Aorta (tissue), 5 donors: Measurements from ENCODE around the gene SLC36A3. TPM values are rescaled to one million over a fixed set of nuclear protein-coding genes. Genes with fewer than 3 reads are reported as not detected.
"Not testable (repeated sequence)": the region's sequence is repeated elsewhere in the genome, so short reads cannot be mapped to it uniquely, and the experiment has no call there.

Source experiments
- ATAC-seq: fragments of 200-7000 bp; cut with Tn5 transposase; one replicate; pipeline ENCODE4 v1.9.1; 2022; ENCODE audit warnings: moderate library complexity; ENCODE audit not compliant: low FRiP score
- DNase-seq, 2 donors: peaks; one replicate each; pipeline ENCODE4 v3.0.0-alpha.2; 2020
- H3K27ac ChIP-seq, 2 donors: one replicate each; pipeline ENCODE4 v1.5.1; 2013; ENCODE audit warnings: low read length in 2 of 2, mild to moderate bottlenecking in 2 of 2, moderate library complexity in 2 of 2, control low read depth in 1 of 2, inconsistent platforms in 1 of 2, low read depth in 1 of 2
- H3K27me3 ChIP-seq, 2 donors: one replicate each; pipeline ENCODE4 v1.6.1; 2013; ENCODE audit warnings: control low read depth in 1 of 2, low read length in 1 of 2, mild to moderate bottlenecking in 1 of 2, moderate library complexity in 1 of 2; ENCODE audit not compliant: insufficient read depth in 2 of 2, control insufficient read depth in 1 of 2
- H3K36me3 ChIP-seq, 2 donors: one replicate each; pipeline ENCODE4 v1.6.1; 2013; ENCODE audit warnings: control low read depth in 1 of 2, low read length in 1 of 2, mild to moderate bottlenecking in 1 of 2; ENCODE audit not compliant: insufficient read depth in 2 of 2, control insufficient read depth in 1 of 2
- H3K4me1 ChIP-seq, 2 donors: one replicate each; pipeline ENCODE4 v1.6.1; 2013; ENCODE audit warnings: low read length in 2 of 2, control low read depth in 1 of 2, mild to moderate bottlenecking in 1 of 2, moderate library complexity in 1 of 2; ENCODE audit not compliant: insufficient read depth in 2 of 2, control insufficient read depth in 1 of 2
- H3K4me3 ChIP-seq, 2 donors: one replicate each; pipeline ENCODE4 v1.5.1; 2013; ENCODE audit warnings: low read length in 2 of 2, control low read depth in 1 of 2, mild to moderate bottlenecking in 1 of 2
- H3K9me3 ChIP-seq: one replicate; pipeline ENCODE4 v1.6.1; 2013; ENCODE audit warnings: mild to moderate bottlenecking, low read length; ENCODE audit not compliant: control insufficient read depth
- WGBS, 2 donors: extraction: QIAGEN DNeasy Blood & Tissue Kit; methylation state at CpG; one replicate each; pipeline ENCODE4 v1.1.7; 2013; 5-methylcytosine and 5-hydroxymethylcytosine counted together
- intact Hi-C, 2 donors: fragments of 100-400 bp; cut with DNase I; formaldehyde crosslinking; loops; one replicate each; pipeline versions ENCODE4 v1.14.2 to v1.15.0; 2022
- polyA plus RNA-seq, 2 donors: library from polyadenylated mRNA; stranded (reverse); fragments of 200-250 nt; gene quantifications; one replicate each; pipeline ENCODE4 v1.2.3, GENCODE V29; 2013
- total RNA-seq, 2 donors: library from RNA; stranded (reverse); fragmentation: NEBNext Ultra II Directional; extraction: Animal tissue kit (Norgen Biotek cat#: 25700); gene quantifications; one replicate each; pipeline ENCODE4 v1.2.1, GENCODE V29; 2021
- donor health status: healthy with polysubstance abuse.
- donor health status: Bipolar disorder and iron deficiency.
- donor health status: DM: no; HTN: no; CAD: no.
- donor health status: DM: no; HTN: no; CAD: no.
- donor health status: DM: yes; HTN: yes; CAD: no.

The SLC36A3 gene
- total and polyA plus RNA-seq, 4 donors = not detected

DNA sequence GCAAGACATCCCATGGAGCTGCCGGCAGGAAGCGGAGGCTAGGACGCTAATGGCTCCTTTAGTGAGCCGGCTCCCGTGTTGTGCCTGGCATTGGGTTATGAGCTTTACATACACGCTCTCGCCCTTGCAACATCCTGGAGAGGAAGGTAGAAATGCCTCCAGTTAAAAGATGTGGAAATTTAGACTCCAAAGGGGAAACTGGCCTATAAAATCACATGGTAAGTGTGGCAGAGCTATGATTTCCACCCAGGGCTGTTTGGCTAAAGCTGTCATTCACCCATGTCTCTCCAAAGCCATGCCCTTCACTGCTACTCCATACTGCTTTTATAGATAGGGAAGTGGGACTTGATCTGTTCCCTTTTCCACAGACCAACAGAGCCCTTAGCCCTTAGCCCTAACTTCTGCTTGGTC, 45.4 kb downstream of the SLC36A3 start:
- H3K27ac ChIP-seq = no peak overlapping the region
- DNase-seq (no peak), ATAC-seq (no peak)
- intact Hi-C loops = loop anchor here in 1 of 2 donors (10.0 kb wide), 1 partner anchor 517 kb away; the partner anchor contains the start of gene G3BP1
- no peaks in the 10 kb centered on the region for H3K27me3 ChIP-seq
- no peaks in the 10 kb centered on the region for H3K36me3 ChIP-seq
- peaks cover 0 to 4% of the 10 kb centered on the region in 2 donors for H3K4me1 ChIP-seq
- H3K9me3 ChIP-seq = no peaks in the 10 kb centered on the region
- 89 to 92% methylated on average over 7 of the region's 7 CpGs for WGBS, 2 donors
- H3K4me3 ChIP-seq = no peak overlapping the region

DNA sequence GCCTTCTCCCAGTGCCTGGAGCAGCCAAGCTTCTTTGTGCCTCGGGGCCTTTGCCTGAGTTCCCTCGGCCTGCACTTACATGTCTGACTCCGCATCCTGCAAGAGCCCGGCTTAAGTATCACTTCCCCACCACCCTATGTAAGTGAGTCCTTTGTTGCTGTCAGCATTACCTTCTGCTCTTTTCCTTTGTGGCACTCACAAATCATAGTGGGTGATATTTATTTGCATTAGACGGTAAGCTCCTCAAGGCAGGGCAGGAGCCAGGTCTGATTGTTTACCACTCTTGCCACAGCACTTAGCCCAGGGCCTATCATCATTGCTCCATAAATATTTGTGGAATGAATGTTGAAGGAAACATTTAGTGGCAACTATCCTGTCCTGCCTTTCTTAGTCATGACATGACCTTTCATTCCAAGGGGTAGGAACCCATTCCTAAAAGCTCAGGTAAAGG, 45.8 kb downstream of the SLC36A3 start:
- peak in 1 of 2 donors; percentile 66 for DNase-seq
- no peak overlapping the region for H3K4me3 ChIP-seq
- H3K4me1 ChIP-seq = peaks cover 0 to 4% of the 10 kb centered on the region in 2 donors
- H3K9me3 ChIP-seq = no peaks in the 10 kb centered on the region
- WGBS, 2 donors = 83 to 90% methylated on average over 5 of the region's 5 CpGs
- no peak overlapping the region for H3K27ac ChIP-seq
- H3K27me3 ChIP-seq = no peaks in the 10 kb centered on the region
- intact Hi-C loops = loop anchor here in 1 of 2 donors (10.0 kb wide), 1 partner anchor 517 kb away; the partner anchor contains the start of gene G3BP1
- ATAC-seq = no peak
- H3K36me3 ChIP-seq = no peaks in the 10 kb centered on the region

DNA sequence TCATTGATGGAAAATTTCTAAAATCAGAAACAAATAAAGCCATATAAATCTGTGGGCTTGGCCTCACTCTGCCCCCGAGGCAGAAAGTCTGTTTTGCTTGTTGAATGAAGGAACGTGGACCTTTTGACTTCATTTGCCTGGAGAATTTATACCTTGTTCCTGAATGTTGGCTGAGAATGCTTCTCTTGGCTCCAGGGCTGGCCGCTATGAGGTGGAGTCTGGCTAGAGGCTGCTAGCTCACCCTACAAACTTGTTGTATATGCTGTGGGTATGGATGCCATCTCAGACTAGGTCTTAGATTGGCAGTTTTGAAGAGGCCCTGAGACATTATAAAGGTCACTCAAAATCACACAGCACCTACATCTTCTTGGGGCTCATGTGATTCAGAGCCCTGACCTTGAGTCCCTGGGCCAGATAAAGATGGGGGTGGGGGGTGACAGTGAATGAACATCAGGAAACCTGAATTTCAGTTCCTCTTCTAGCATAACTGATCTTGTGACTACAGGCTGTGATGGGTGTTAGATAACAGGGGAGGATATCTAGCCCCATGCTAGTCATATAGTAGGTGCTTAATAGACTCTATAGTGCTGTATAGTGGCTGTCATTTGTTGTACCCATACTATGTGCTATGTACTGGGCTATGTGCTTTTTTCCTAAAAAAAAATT, 47.8 kb downstream of the SLC36A3 start:
- intact Hi-C loops = loop anchor here in 1 of 2 donors (10.0 kb wide), 1 partner anchor 519 kb away; the partner anchor contains the start of gene G3BP1

DNA sequence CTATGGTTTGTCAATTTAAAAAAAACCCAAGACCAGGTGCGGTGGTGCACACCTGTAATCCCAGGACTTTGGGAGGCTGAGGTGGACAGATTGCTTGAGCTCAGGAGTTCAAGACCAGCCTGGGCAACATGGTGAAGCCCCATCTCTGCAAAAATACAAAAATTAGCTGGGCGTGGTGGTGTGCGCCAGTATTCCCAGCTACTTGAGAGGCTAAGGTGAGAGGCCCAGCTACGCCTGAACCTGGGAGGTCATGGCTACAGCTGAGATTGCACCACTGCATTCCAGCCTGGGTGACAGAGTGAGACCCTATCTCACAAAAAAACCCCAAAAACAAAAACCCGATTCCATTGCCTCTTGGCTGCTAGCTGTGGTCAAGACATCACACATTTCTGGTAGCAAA, 48.6 kb downstream of the SLC36A3 start:
- not testable (repeated sequence) for H3K36me3 ChIP-seq, H3K4me3 ChIP-seq, DNase-seq, H3K9me3 ChIP-seq, H3K27me3 ChIP-seq, H3K4me1 ChIP-seq, H3K27ac ChIP-seq, ATAC-seq
- intact Hi-C loops = loop anchor here in 1 of 2 donors (10.0 kb wide), 1 partner anchor 520 kb away; the partner anchor contains the start of gene G3BP1
- 97 to 98% methylated on average over 5 of the region's 5 CpGs for WGBS, 2 donors

More for the DNA sequence above, 47.8 kb downstream of the SLC36A3 start:
- H3K36me3 ChIP-seq = no peaks in the 10 kb centered on the region
- ATAC-seq (no peak), DNase-seq (no peak)
- H3K9me3 ChIP-seq = no peaks in the 10 kb centered on the region
- no peaks in the 10 kb centered on the region for H3K27me3 ChIP-seq
- 88 to 90% methylated on average over 3 of the region's 3 CpGs for WGBS, 2 donors
- no peak overlapping the region for H3K4me3 ChIP-seq
- no peak overlapping the region for H3K27ac ChIP-seq
- peaks cover 0 to 4% of the 10 kb centered on the region in 2 donors for H3K4me1 ChIP-seq

DNA sequence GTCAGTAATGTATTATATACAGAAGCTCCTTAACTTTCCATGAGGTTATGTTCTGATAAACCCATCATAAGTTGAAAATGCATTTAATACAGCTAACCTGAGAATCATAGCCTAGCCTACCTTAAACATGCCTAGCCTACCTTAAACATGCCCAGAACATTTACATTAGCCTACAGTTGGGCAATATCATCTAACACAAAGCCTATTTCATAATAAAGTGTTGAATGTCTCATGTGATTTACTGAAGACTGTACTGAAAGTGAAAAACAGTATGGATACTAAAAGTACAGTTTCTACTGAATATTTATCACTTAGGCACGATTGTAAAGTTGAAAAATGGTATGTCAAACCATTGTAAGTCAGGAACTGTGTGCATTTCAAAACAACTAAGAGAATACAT, 49.0 kb downstream of the SLC36A3 start:
- DNase-seq (no peak), ATAC-seq (no peak)
- Histone ChIP-seq H3K9me3 (no peaks in the 10 kb centered on the region), H3K4me3 (no peak overlapping the region), H3K27me3 (no peaks in the 10 kb centered on the region), H3K27ac (no peak overlapping the region), H3K4me1 (peaks cover 0 to 4% of the 10 kb centered on the region in 2 donors), H3K36me3 (no peaks in the 10 kb centered on the region)
- WGBS, 2 donors = 68 to 69% methylated on average over 1 of the region's 1 CpG
- intact Hi-C loops = loop anchor here in 1 of 2 donors (10.0 kb wide), 1 partner anchor 520 kb away; the partner anchor contains the start of gene G3BP1

DNA sequence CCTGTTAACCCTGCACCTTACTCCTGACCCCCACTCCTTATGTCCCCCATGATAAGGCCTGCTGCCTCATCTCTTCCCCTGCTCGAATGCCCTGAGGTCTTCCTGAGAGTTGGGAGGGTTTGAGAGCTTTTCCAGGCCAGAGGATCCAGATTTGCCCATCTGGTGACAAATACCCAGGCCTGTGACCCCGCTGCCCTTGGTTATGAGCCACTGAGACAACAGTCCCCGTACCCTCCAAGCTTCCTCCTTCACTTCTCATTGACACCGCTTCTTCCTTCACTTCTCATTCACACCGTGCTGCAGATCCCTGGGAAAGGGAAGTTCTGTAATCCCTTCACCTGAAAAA, 50.0 kb downstream of the SLC36A3 start:
- intact Hi-C loops = loop anchor here in 1 of 2 donors (10.0 kb wide), 1 partner anchor 521 kb away; the partner anchor contains the start of gene G3BP1
- Histone ChIP-seq H3K27ac (no peak overlapping the region), H3K4me3 (peak overlapping the region; percentile 76 to 92), H3K9me3 (no peaks in the 10 kb centered on the region), H3K4me1 (peaks cover 0 to 4% of the 10 kb centered on the region in 2 donors), H3K36me3 (no peaks in the 10 kb centered on the region), H3K27me3 (no peaks in the 10 kb centered on the region)
- WGBS, 2 donors = 22 to 36% methylated on average over 5 of the region's 5 CpGs
- DNase-seq (no peak), ATAC-seq (no peak)

DNA sequence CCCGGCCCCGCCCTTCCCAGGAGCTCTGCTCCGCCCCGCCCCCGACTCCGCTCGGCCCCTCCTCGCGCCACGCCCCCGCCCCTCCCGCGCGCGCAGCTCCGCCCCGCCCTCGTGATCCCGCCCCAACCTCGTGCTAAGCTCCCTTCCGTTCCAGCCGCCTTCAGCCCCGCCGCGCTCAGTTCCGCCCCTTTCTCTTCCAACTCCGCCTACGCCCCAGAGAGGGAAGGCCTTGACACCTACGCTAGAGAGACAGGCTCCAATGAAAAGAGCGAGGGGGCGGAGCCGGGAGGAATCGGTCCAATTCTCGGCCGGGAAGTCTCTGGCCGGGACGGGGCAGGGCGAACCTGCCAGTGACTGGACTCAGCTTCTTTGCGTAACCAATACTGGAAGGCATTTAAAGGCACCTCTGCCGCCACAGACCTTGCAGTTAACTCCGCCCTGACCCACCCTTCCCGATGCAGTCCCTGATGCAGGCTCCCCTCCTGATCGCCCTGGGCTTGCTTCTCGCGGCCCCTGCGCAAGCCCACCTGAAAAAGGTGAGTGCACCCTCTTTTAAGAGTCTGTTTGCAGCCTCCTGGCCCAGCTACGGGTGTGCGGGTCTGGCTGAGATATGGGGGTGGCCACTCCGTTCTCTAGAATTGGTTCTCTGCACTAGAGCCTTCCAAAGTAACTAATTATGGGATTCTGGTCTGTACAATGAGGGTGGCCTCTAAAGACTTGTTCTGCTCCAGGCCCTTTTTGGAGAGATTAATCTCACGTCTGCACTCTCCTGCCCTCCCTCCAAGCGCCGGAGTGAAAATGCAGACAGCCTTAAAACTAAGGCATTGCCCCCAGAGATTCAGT, 50.6 kb downstream of the SLC36A3 start, which contains the start of gene GM2A:
GM2A (plus strand) TSS at position 424 of the 843 bp plus-strand sequence; CDS start at position 456, 32 bp downstream.
- H3K4me1 ChIP-seq = peaks cover 0 to 4% of the 10 kb centered on the region in 2 donors

DNA sequence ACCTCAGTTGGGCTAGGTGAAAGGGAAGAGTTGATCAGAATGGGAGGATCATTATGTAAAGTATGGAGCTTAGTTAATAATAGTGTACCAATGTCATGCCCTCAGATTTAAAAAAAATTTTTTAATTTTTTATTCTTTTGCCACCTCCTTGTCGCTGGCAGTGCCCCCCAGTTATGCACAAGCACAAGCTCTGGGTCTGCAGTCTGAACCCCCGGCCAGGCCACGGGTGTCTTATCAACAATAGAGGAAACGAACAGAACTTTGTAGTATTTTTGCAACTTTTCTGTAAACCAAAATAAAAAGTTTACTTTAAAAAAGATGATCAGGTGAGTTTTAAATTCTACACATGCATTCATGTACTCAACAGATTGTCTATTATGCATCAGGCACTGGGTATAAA, 51.9 kb downstream of the SLC36A3 start:
- Histone ChIP-seq H3K9me3 (no peaks in the 10 kb centered on the region), H3K4me3 (no peak overlapping the region), H3K27me3 (no peaks in the 10 kb centered on the region), H3K27ac (no peak overlapping the region), H3K4me1 (peaks cover 0 to 4% of the 10 kb centered on the region in 2 donors), H3K36me3 (no peaks in the 10 kb centered on the region)
- ATAC-seq (no peak), DNase-seq (no peak)
- 95 to 97% methylated on average over 4 of the region's 4 CpGs for WGBS, 2 donors
- intact Hi-C loops = loop anchor here in 1 of 2 donors (10.0 kb wide), 1 partner anchor 523 kb away; the partner anchor contains the start of gene G3BP1

More for the DNA sequence above, 50.6 kb downstream of the SLC36A3 start, which contains the start of gene GM2A:
- peak within 1 kb of the TSS; percentile 76 to 92 for H3K4me3 ChIP-seq
- intact Hi-C loops = loop anchor here in 1 of 2 donors (10.0 kb wide), 1 partner anchor 522 kb away; the partner anchor contains the start of gene G3BP1
- no peaks in the 10 kb centered on the region for H3K36me3 ChIP-seq
- H3K27ac ChIP-seq = peak within 1 kb of the TSS in 1 of 2 donors; percentile 50
- DNase-seq (peak; percentile 99 to 100), ATAC-seq (peak; percentile 97)
- no peaks in the 10 kb centered on the region for H3K9me3 ChIP-seq
- 1% methylated on average over 41 to 52 of the region's 52 CpGs for WGBS, 2 donors
- H3K27me3 ChIP-seq = no peaks in the 10 kb centered on the region
